Sigmoid colon (tissue), 3 donors: ENCODE measurements around the gene TNFRSF21.

Source experiments
- POLR2A ChIP-seq, 2 donors: fragments of 450-650 bp; IDR thresholded peaks; one replicate each; pipeline ENCODE4 v1.6.1; 2016; ENCODE audit warnings: antibody characterized with exemption in 2 of 2, mild to moderate bottlenecking in 2 of 2, moderate library complexity in 2 of 2
- TF ChIP-seq, protein P1 (sequence below), 4 experiments: fragments of 450-650 bp in 3 of 4; fragments of 200-600 bp in 1 of 4; IDR thresholded peaks; one replicate each; pipeline ENCODE4 v1.5.1; 2016 to 2019; ENCODE audit warnings: antibody characterized with exemption in 4 of 4, mild to moderate bottlenecking in 3 of 4, moderate library complexity in 2 of 4

DNA sequence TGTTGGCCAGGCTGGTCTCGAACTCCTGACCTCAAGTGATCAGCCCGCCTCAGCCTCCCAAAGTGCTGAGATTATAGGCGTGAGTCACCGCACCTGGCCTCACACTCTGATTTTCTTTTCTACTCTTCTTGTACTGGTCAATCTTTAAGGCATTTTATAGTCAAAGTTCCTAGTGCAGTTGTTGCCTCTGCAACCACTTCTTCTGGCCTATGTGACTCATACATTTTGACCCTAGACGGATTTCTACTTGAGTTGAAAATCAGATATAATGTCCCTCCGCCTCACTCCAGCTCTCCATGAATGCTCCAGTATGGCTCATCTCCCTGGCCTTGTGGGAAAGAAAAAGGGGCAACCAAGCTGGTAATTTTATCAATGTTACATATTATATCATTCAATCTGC is 42.4 kb downstream of the TNFRSF21 start:
- no peak for TF ChIP-seq POLR2A (IDR thresholded peaks at IDR 0.05)
- TF ChIP-seq, protein P1, sequence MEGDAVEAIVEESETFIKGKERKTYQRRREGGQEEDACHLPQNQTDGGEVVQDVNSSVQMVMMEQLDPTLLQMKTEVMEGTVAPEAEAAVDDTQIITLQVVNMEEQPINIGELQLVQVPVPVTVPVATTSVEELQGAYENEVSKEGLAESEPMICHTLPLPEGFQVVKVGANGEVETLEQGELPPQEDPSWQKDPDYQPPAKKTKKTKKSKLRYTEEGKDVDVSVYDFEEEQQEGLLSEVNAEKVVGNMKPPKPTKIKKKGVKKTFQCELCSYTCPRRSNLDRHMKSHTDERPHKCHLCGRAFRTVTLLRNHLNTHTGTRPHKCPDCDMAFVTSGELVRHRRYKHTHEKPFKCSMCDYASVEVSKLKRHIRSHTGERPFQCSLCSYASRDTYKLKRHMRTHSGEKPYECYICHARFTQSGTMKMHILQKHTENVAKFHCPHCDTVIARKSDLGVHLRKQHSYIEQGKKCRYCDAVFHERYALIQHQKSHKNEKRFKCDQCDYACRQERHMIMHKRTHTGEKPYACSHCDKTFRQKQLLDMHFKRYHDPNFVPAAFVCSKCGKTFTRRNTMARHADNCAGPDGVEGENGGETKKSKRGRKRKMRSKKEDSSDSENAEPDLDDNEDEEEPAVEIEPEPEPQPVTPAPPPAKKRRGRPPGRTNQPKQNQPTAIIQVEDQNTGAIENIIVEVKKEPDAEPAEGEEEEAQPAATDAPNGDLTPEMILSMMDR (IDR thresholded peaks at IDR 0.05): no peak
